ENCODE data around the gene EPHB3. TPM values are rescaled to one million over a fixed set of nuclear protein-coding genes. Genes with fewer than 3 reads are reported as not detected.

EPHB3 gene
- total and polyA plus RNA-seq, 7 donors, result 1.6 to 20.2 (median 1.9) TPM

GRCh38 chr3:184561913-184562877 lies 610 bp downstream of the EPHB3 start:
- no peak for DNase-seq
- Histone ChIP-seq H3K4me3 (peak overlapping the region; percentile 64 to 91 (median 72)), H3K4me1 (peaks cover 0 to 62% (median 45%) of the 10 kb centered on the region in 4 donors), H3K27me3 (no peaks in the 10 kb centered on the region), H3K27ac (peak overlapping the region; percentile 80 to 89 (median 81)), H3K36me3 (no peaks in the 10 kb centered on the region), H3K9me3 (no peaks in the 10 kb centered on the region)
- no peak for TF ChIP-seq POLR2AphosphoS5 (IDR thresholded peaks at IDR 0.05)
- no peak for TF ChIP-seq POLR2A (IDR thresholded peaks at IDR 0.05)
- TF ChIP-seq EP300 (IDR thresholded peaks at IDR 0.05), result no peak
- no peak for TF ChIP-seq CTCF (IDR thresholded peaks at IDR 0.05)
- 3 to 8% methylated on average over 109 of the region's 109 CpGs for WGBS, 2 donors
- intact Hi-C loops (cut with DNase I), result loop anchor here (1.0 to 2.0 kb wide), 3 partner anchors 151 to 215 kb away; partner anchors contain the start of gene MAGEF1

GRCh38 chr3:184562878-184563560 lies 1.4 kb downstream of the EPHB3 start:
- peak overlapping the region; percentile 80 to 89 (median 81) for H3K27ac ChIP-seq
- 11 to 53% methylated on average over 24 of the region's 24 CpGs for WGBS, 2 donors
- DNase-seq, result no peak
- peaks cover 0 to 71% (median 50%) of the 10 kb centered on the region in 4 donors for H3K4me1 ChIP-seq
- no peaks in the 10 kb centered on the region for H3K9me3 ChIP-seq
- H3K27me3 ChIP-seq, result no peaks in the 10 kb centered on the region
- no peaks in the 10 kb centered on the region for H3K36me3 ChIP-seq
- H3K4me3 ChIP-seq, result peak overlapping the region; percentile 64 to 91 (median 72)
- TF ChIP-seq POLR2AphosphoS5 (IDR thresholded peaks at IDR 0.05), result no peak
- intact Hi-C loops (cut with DNase I), result loop anchor here (2.0 kb wide), 1 partner anchor 150 kb away; the partner anchor contains the start of gene MAGEF1

- Histone ChIP-seq H3K36me3 (no peaks in the 10 kb centered on the region), H3K4me3 (peak overlapping the region in 3 of 4 donors; percentile 64 to 91 (median 74)), H3K27me3 (no peaks in the 10 kb centered on the region), H3K27ac (peak overlapping the region; percentile 80 to 89 (median 81)), H3K9me3 (no peaks in the 10 kb centered on the region), H3K4me1 (peaks cover 0 to 76% (median 56%) of the 10 kb centered on the region in 4 donors)
- no peak for DNase-seq
- TF ChIP-seq EP300 (IDR thresholded peaks at IDR 0.05) (no peak), POLR2AphosphoS5 (IDR thresholded peaks at IDR 0.05) (no peak), POLR2A (IDR thresholded peaks at IDR 0.05) (no peak), CTCF (IDR thresholded peaks at IDR 0.05) (no peak)
- intact Hi-C loops (cut with DNase I), result loop anchor here (2.0 kb wide), 1 partner anchor 149 kb away; the partner anchor contains the start of gene MAGEF1
- WGBS, 2 donors, result 16 to 56% methylated on average over 11 of the region's 11 CpGs
These were observed 2.0 kb downstream of the EPHB3 start for GRCh38 chr3:184563561-184563925.

GRCh38 chr3:184563941-184564684 lies 2.5 kb downstream of the EPHB3 start:
- Histone ChIP-seq H3K36me3 (no peaks in the 10 kb centered on the region), H3K4me1 (peaks cover 0 to 78% (median 58%) of the 10 kb centered on the region in 4 donors), H3K27me3 (no peaks in the 10 kb centered on the region), H3K4me3 (peak overlapping the region in 2 of 4 donors; percentile 74 to 91), H3K27ac (peak overlapping the region; percentile 80 to 89 (median 81)), H3K9me3 (no peaks in the 10 kb centered on the region)
- no peak for DNase-seq
- TF ChIP-seq POLR2AphosphoS5 (IDR thresholded peaks at IDR 0.05) (no peak), POLR2A (IDR thresholded peaks at IDR 0.05) (no peak), EP300 (IDR thresholded peaks at IDR 0.05) (no peak), CTCF (IDR thresholded peaks at IDR 0.05) (no peak)
- intact Hi-C loops (cut with DNase I), result loop anchor here (2.0 kb wide), 1 partner anchor 149 kb away; the partner anchor contains the start of gene MAGEF1
- WGBS, 2 donors, result 16 to 66% methylated on average over 13 of the region's 13 CpGs

All from sigmoid colon (tissue), 7 donors.